GM20000 (cell line): ENCODE data around the gene PEX11G.

Experiments
- DNase-seq: peaks from one replicate; pipeline ENCODE4 v3.0.0; 2012; ENCODE audit warnings: low spot score
- TF ChIP-seq, protein P1 (sequence below): IDR thresholded peaks from 2 replicates; pipeline ENCODE4 v1.5.1; 2012; ENCODE audit warnings: mild to moderate bottlenecking, control low read depth; ENCODE audit errors: extremely low read depth, missing control alignments

The PEX11G gene

GRCh38 chr19:7519361-7520130 is 30.7 kb upstream of the PEX11G start:
- DNase-seq, result no peak
- TF ChIP-seq, protein P1, sequence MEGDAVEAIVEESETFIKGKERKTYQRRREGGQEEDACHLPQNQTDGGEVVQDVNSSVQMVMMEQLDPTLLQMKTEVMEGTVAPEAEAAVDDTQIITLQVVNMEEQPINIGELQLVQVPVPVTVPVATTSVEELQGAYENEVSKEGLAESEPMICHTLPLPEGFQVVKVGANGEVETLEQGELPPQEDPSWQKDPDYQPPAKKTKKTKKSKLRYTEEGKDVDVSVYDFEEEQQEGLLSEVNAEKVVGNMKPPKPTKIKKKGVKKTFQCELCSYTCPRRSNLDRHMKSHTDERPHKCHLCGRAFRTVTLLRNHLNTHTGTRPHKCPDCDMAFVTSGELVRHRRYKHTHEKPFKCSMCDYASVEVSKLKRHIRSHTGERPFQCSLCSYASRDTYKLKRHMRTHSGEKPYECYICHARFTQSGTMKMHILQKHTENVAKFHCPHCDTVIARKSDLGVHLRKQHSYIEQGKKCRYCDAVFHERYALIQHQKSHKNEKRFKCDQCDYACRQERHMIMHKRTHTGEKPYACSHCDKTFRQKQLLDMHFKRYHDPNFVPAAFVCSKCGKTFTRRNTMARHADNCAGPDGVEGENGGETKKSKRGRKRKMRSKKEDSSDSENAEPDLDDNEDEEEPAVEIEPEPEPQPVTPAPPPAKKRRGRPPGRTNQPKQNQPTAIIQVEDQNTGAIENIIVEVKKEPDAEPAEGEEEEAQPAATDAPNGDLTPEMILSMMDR, result no peak

- TF ChIP-seq, protein P1, result no peak
- no peak for DNase-seq
These were observed 28.0 kb upstream of the PEX11G start for GRCh38 chr19:7516878-7517277.

- TF ChIP-seq, protein P1, result no peak
- DNase-seq, result peak; percentile 56
These were observed 27.5 kb upstream of the PEX11G start for GRCh38 chr19:7516333-7516732.

- peak; percentile 95 for DNase-seq
These were observed 26.9 kb upstream of the PEX11G start, which contains the start of gene ZNF358 for GRCh38 chr19:7515645-7516151. Gene ZNF358 (plus strand): TSS chr19:7516103. CDS start chr19:7519243, 3,140 bp downstream.

GRCh38 chr19:7515110-7515644 is 26.3 kb upstream of the PEX11G start:
- TF ChIP-seq, protein P1, result no peak
- DNase-seq, result no peak

More at GRCh38 chr19:7515645-7516151, 26.9 kb upstream of the PEX11G start, which contains the start of gene ZNF358:
- TF ChIP-seq, protein P1, result no peak

GRCh38 chr19:7513809-7514642 is 25.2 kb upstream of the PEX11G start:
- DNase-seq, result no peak
- TF ChIP-seq, protein P1, result no peak

DNA sequence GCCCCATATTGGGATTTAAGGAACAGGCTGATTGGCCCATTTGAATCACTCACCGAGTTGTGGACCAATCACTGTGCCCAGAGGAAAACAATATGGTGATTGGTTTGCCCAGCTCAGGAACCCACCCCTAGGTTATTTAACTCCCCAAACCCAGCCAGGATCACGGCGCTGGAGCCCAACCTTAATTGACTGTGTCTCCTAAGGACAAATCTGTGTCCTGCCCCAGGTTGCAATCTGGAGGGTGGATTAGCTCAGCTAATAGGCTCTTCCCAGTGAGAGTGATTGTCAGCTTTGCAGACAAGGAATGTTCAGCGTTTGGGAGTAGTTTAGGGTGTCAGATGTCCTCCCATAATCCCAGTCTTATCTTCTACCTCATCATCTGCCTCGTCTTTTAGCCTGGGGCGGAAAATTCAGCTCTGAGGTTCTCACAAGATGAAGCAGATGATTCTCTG is 23.6 kb upstream of the PEX11G start:
- TF ChIP-seq, protein P1, result no peak
- DNase-seq, result no peak
